Endodermal cell (in vitro differentiated cells): ENCODE results near the gene LAMC1. TPM values are rescaled to one million over a fixed set of nuclear protein-coding genes. Genes with fewer than 3 reads are reported as not detected.

Experiments used
- DNase-seq: peaks from one replicate; pipeline ENCODE4 v3.0.0-alpha.2; 2017
- H3K27ac ChIP-seq: 2 replicates; pipeline ENCODE4 v1.5.1; 2013; ENCODE audit warnings: mild to moderate bottlenecking, low read depth, low read length, moderate library complexity
- H3K27me3 ChIP-seq: 2 replicates; pipeline ENCODE4 v1.6.1; 2013; ENCODE audit warnings: mild to moderate bottlenecking, low read length, moderate library complexity; ENCODE audit not compliant: insufficient read depth, control insufficient read depth, poor library complexity, severe bottlenecking
- H3K36me3 ChIP-seq: 2 replicates; pipeline ENCODE4 v1.7.0; 2013; ENCODE audit warnings: mild to moderate bottlenecking, low read length, moderate library complexity; ENCODE audit not compliant: control insufficient read depth, insufficient read depth
- H3K4me1 ChIP-seq: one replicate; pipeline ENCODE4 v1.7.0; 2013; ENCODE audit warnings: low read length; ENCODE audit not compliant: control insufficient read depth, insufficient read depth
- H3K4me3 ChIP-seq: 2 replicates; pipeline ENCODE4 v1.5.1; 2013; ENCODE audit warnings: mild to moderate bottlenecking, low read length, moderate library complexity
- H3K9ac ChIP-seq: 2 replicates; pipeline ENCODE4 v1.6.1; 2013; ENCODE audit warnings: mild to moderate bottlenecking, low read length, moderate library complexity; ENCODE audit not compliant: poor library complexity, severe bottlenecking; ENCODE audit errors: extremely low read depth
- H3K9me3 ChIP-seq: 2 replicates; pipeline ENCODE4 v1.6.1; 2013; ENCODE audit warnings: mild to moderate bottlenecking, low read length, moderate library complexity; ENCODE audit not compliant: control insufficient read depth
- H3K27ac Mint-ChIP-seq: 2 replicates; pipeline ENCODE4 v1.8.0; 2020; ENCODE audit warnings: mixed read lengths
- H3K27me3 Mint-ChIP-seq: 2 replicates; pipeline ENCODE4 v1.8.0; 2021; ENCODE audit warnings: mild to moderate bottlenecking, mixed read lengths; ENCODE audit not compliant: insufficient read depth
- H3K36me3 Mint-ChIP-seq: 2 replicates; pipeline ENCODE4 v1.8.0; 2020; ENCODE audit warnings: low read depth, mixed read lengths
- H3K4me1 Mint-ChIP-seq: 2 replicates; pipeline ENCODE4 v1.8.0; 2020; ENCODE audit warnings: mixed read lengths
- H3K4me3 Mint-ChIP-seq: 2 replicates; pipeline ENCODE4 v1.8.0; 2020; ENCODE audit warnings: mild to moderate bottlenecking, moderate library complexity, mixed read lengths
- H3K9me3 Mint-ChIP-seq: 2 replicates; pipeline ENCODE4 v1.8.0; 2020; ENCODE audit warnings: mild to moderate bottlenecking, mixed read lengths
- WGBS, 2 experiments: methylation state at CpG; one replicate each; pipeline versions ENCODE4 v1.1.5 to v1.1.7; 2013; ENCODE audit warnings: missing lambda C conversion rate in 2 of 2, mixed read lengths in 1 of 2; ENCODE audit not compliant: insufficient coverage in 1 of 2, insufficient read length in 1 of 2; 5-methylcytosine and 5-hydroxymethylcytosine counted together
- total RNA-seq, 2 donors: library from RNA; stranded (reverse); fragmentation: NEBNext Ultra II Directional in 1 of 2; extraction: Animal tissue kit (Norgen Biotek cat#: 25700) in 1 of 2; gene quantifications; 2 replicates in 1 of 2; 3 replicates in 1 of 2; pipeline ENCODE4 v1.2.1, GENCODE V29; 2021
- TF ChIP-seq, protein P1 (sequence below): fragments of 200-600 bp; sonication (generic); conservative IDR thresholded peaks from 2 replicates; pipeline ENCODE4 v1.5.0; 2021; ENCODE audit warnings: antibody characterized with exemption, mild to moderate bottlenecking

The LAMC1 gene
- total RNA-seq, 2 donors from 2014 or later: 47.9 to 58.8 TPM

DNA sequence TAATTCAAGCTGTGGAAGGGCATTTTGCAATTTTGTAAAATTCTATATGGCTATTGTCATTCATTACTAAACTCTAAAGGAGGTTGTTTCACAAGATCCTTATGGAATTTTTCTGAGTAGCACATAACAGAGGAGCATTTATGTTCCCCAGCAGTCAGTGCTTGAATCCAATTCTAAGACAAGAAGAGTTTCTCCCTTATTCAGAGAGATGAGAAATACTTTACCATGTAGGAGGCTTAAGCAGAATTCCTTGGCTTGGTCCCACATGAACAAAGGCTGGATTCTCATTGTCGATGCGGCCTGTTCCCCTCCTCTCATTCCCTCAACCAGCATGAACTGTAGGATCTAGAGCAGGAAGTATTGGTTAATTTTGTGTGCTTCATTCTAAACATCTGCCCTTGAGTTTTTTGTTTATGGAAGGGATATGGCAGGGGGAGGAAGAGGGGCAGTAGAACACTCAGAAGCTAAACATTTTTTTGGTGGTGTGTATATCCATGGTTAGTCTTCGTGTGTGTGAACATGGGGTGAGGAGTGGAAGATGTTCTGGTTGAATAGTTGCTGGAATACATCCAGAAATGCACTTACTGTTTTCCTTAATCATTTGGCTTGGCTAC, 74.3 kb downstream of the LAMC1 start:
- WGBS, 2 experiments: 70 to 100% methylated on average over 1 to 3 of the region's 3 CpGs
- H3K27ac ChIP-seq: no peak overlapping the region

DNA sequence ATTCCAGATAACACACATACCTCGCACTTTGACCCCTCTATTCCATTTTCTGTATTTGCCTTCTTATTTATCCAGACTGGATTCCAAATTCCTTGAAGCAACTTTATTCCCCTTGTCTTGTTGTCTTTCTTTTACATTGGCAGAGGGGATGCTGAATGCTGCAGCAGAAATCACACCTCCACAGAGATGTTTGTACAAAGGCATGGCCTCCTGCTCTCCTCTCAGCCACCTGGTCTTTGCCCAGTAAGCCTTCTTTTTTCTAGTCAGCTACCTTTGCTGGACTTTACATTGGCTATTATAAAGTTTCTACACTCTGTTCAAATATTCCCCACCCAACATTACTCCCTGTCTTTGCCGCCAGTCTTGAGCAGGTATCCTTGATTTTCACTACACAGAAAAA, 75.1 kb downstream of the LAMC1 start:
- Histone ChIP-seq H3K4me3 (no peak overlapping the region), H3K27ac (no peak overlapping the region), H3K36me3 (no peaks in the 10 kb centered on the region), H3K4me1 (no peaks in the 10 kb centered on the region), H3K27me3 (no peaks in the 10 kb centered on the region), H3K9ac (no peak overlapping the region), H3K9me3 (no peaks in the 10 kb centered on the region)
- H3K4me3 Mint-ChIP-seq: no peak overlapping the region
- H3K4me1 Mint-ChIP-seq: peaks cover 10% of the 10 kb centered on the region
- TF ChIP-seq, protein P1, sequence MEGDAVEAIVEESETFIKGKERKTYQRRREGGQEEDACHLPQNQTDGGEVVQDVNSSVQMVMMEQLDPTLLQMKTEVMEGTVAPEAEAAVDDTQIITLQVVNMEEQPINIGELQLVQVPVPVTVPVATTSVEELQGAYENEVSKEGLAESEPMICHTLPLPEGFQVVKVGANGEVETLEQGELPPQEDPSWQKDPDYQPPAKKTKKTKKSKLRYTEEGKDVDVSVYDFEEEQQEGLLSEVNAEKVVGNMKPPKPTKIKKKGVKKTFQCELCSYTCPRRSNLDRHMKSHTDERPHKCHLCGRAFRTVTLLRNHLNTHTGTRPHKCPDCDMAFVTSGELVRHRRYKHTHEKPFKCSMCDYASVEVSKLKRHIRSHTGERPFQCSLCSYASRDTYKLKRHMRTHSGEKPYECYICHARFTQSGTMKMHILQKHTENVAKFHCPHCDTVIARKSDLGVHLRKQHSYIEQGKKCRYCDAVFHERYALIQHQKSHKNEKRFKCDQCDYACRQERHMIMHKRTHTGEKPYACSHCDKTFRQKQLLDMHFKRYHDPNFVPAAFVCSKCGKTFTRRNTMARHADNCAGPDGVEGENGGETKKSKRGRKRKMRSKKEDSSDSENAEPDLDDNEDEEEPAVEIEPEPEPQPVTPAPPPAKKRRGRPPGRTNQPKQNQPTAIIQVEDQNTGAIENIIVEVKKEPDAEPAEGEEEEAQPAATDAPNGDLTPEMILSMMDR: no peak
- no peaks in the 10 kb centered on the region for H3K36me3 Mint-ChIP-seq
- no peak for DNase-seq
- no peaks in the 10 kb centered on the region for H3K27me3 Mint-ChIP-seq
- WGBS, 2 experiments: 89 to 94% methylated on average over 1 to 2 of the region's 2 CpGs
- no peak overlapping the region for H3K27ac Mint-ChIP-seq
- no peaks in the 10 kb centered on the region for H3K9me3 Mint-ChIP-seq

More for the DNA sequence above, 74.3 kb downstream of the LAMC1 start:
- Mint-ChIP-seq H3K27me3 (no peaks in the 10 kb centered on the region), H3K27ac (no peak overlapping the region), H3K4me3 (no peak overlapping the region), H3K36me3 (no peaks in the 10 kb centered on the region), H3K9me3 (no peaks in the 10 kb centered on the region), H3K4me1 (peaks cover 9% of the 10 kb centered on the region)
- Histone ChIP-seq H3K27me3 (no peaks in the 10 kb centered on the region), H3K9ac (no peak overlapping the region), H3K4me3 (no peak overlapping the region), H3K4me1 (no peaks in the 10 kb centered on the region), H3K9me3 (no peaks in the 10 kb centered on the region), H3K36me3 (no peaks in the 10 kb centered on the region)
- TF ChIP-seq, protein P1: no peak
- no peak for DNase-seq

DNA sequence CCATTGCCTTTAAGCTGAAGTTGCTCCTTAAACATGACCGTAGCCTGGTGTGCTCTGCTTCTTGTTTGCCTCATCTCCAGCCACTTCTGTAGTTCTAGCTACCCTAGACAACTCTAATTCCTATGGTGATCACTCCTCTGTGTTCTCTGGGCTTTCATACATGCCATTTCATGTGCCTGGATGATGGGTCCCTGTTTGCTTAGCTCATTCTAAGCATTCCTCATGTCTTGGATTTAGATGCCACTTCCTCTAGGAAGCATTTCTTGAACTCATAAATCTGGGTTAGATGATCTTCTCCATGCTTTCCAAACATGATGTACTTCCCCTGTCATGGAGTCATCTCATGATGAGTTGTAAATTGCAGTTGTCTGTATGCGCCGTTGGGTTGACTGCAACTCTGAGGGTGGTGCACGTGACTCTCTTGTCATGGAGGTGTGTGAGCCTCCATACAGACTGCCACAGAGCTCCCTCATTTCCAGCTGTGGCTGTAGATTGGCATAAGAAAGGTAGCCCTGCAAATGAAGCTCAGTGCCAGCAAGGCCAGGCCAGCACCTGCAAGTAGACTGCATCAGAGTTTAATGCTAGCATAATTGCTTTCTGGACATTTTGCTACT, 77.2 kb downstream of the LAMC1 start:
- Histone ChIP-seq H3K36me3 (peaks cover 5% of the 10 kb centered on the region), H3K27ac (no peak overlapping the region), H3K9ac (no peak overlapping the region), H3K9me3 (no peaks in the 10 kb centered on the region), H3K4me1 (no peaks in the 10 kb centered on the region), H3K4me3 (no peak overlapping the region), H3K27me3 (no peaks in the 10 kb centered on the region)
- peaks cover 3% of the 10 kb centered on the region for H3K36me3 Mint-ChIP-seq
- 90 to 91% methylated on average over 4 of the region's 4 CpGs for WGBS, 2 experiments
- no peaks in the 10 kb centered on the region for H3K9me3 Mint-ChIP-seq
- no peak overlapping the region for H3K4me3 Mint-ChIP-seq
- H3K4me1 Mint-ChIP-seq: peaks cover 6% of the 10 kb centered on the region
- no peak for DNase-seq
- TF ChIP-seq, protein P1: no peak
- H3K27me3 Mint-ChIP-seq: no peaks in the 10 kb centered on the region
- no peak overlapping the region for H3K27ac Mint-ChIP-seq
